Coronary artery (tissue), 2 donors: ENCODE measurements around the gene PNLIP.

Experiments
- DNase-seq: peaks from one replicate; pipeline ENCODE4 v3.0.0-alpha.2; 2017; ENCODE audit warnings: low spot score
- H3K27ac ChIP-seq, 2 donors: fragments of 200-600 bp; sonication (generic); one replicate each; pipeline ENCODE4 v1.5.1; 2016 to 2019
- H3K4me3 ChIP-seq: fragments of 200-600 bp; sonication (generic); 2 replicates; pipeline ENCODE4 v1.5.1; 2016; ENCODE audit warnings: mild to moderate bottlenecking, moderate library complexity
- CTCF ChIP-seq: fragments of 200-600 bp; sonication (generic); IDR thresholded peaks from one replicate; pipeline ENCODE4 v1.5.1; 2019; ENCODE audit warnings: antibody characterized with exemption

PNLIP gene

GRCh38 chr10:116613471-116613870, 67.7 kb downstream of the PNLIP start:
- Histone ChIP-seq H3K4me3 (no peak overlapping the region), H3K27ac (no peak overlapping the region)
- no peak for DNase-seq
- TF ChIP-seq CTCF: no peak

- DNase-seq: no peak
- TF ChIP-seq CTCF: no peak
- Histone ChIP-seq H3K27ac (no peak overlapping the region), H3K4me3 (no peak overlapping the region)
Measured at GRCh38 chr10:116614796-116615195, 69.1 kb downstream of the PNLIP start.

- Histone ChIP-seq H3K27ac (no peak overlapping the region), H3K4me3 (no peak overlapping the region)
- TF ChIP-seq CTCF: no peak
- DNase-seq: no peak
Measured at GRCh38 chr10:116615199-116615776, 69.6 kb downstream of the PNLIP start.
